HG03280 (cell line): ENCODE measurements around the gene OR51B4.
"Not testable (repeated sequence)": the region's sequence is repeated elsewhere in the genome, so short reads cannot be mapped to it uniquely, and the experiment has no call there.

Experiments
- ATAC-seq: cut with Tn5 transposase; IDR thresholded peaks from one replicate; pipeline ENCODE4 v1.9.1; 2021; ENCODE audit warnings: mild to moderate bottlenecking, moderate library complexity; ENCODE audit not compliant: unreplicated experiment

Gene OR51B4

DNA sequence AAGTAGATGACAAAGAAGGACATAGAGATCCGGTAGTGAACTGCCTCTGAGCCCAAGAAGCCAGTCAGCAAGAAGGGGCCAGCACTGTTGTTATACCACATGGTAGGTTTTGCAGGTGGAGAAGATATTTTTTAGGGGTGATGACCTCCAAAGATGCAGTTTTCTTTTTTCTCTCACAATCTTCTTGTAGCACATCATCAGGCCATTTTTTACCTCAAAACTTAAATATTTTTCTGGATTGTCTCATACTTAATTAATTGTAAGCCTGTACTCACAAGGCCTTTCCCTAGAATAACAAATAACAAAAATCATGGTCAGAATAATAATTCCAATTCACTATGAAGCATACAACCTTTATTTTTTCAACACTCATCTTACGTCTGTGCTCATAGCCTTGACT lies at the start of gene OR51B4:
OR51B4 (minus strand) TSS at position 101 of the 400 bp plus-strand sequence; CDS start at position 101, 0 bp downstream.
- ATAC-seq: no peak

- ATAC-seq: no peak
Observed at GRCh38 chr11:5351208-5351607, 49.5 kb upstream of the OR51B4 start, which contains the start of gene OR51B6. OR51B6 (plus strand) TSS chr11:5351508; CDS start chr11:5351508, 0 bp downstream.

DNA sequence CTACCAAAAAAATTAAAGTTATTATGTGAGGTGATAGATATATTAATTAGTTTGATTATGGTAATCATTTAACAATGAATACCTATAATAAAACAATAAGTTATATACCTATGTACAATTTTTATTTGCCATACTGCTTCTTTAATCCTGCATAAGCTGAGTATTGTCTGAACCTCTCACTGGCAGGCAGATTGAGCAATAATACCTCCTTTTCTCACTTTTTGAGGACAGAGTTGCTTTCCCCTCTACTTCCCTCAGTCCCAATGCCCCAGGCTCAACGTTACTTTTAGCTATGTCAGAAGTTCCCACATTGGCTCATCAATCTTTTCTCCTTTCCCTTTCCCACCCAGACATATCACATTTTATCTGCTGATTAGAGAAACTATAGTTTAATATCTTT lies 47.8 kb upstream of the OR51B4 start:
- no peak for ATAC-seq

DNA sequence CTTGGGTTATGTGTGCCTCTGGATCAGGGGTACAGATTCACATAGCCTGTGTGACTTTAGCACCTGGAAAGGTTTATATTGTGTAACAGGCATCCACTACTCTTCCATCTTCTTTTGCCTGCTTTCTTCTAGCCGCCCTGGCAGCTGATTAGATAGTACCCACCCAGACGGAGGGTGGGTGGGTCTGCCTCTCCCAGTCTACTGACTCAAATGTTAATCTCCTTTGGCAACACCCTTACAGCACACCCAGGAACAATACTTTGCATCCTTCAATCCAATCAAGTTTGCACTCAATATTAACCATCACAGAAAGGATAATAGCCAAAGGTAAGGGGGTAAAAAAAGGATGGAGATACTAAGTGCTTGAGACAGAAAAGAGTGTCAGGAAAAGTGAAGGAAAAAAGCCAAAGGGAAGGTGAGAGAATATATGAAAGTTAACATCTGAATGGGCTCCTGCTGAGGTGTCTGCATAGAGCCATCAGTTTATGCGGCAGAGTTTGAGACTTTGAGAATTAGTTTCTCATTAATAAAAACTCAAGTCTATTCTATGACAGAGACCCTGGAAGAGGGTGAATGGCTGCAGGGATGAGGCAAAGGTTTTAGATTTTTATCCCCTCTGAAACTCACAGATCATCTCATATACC lies 46.9 kb upstream of the OR51B4 start:
- no peak for ATAC-seq

DNA sequence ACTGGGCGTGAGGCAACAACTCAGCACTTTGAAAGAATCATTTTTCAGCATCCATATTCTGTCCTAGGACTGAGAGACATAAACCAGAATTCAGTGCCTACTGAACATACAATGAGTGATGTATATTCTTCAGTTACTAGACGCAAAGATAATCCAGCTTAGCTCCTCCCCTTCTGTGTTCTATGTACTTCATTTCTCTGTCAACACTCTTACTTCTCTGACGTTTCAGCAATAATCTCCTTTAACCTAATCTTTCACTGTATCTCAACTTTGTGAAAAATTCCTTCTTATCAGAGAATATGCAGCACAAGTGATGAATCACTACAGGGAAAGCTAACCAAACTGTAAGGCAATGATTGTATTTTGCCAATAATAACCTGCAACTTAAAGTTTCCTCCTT lies 44.1 kb upstream of the OR51B4 start:
- ATAC-seq: no peak

DNA sequence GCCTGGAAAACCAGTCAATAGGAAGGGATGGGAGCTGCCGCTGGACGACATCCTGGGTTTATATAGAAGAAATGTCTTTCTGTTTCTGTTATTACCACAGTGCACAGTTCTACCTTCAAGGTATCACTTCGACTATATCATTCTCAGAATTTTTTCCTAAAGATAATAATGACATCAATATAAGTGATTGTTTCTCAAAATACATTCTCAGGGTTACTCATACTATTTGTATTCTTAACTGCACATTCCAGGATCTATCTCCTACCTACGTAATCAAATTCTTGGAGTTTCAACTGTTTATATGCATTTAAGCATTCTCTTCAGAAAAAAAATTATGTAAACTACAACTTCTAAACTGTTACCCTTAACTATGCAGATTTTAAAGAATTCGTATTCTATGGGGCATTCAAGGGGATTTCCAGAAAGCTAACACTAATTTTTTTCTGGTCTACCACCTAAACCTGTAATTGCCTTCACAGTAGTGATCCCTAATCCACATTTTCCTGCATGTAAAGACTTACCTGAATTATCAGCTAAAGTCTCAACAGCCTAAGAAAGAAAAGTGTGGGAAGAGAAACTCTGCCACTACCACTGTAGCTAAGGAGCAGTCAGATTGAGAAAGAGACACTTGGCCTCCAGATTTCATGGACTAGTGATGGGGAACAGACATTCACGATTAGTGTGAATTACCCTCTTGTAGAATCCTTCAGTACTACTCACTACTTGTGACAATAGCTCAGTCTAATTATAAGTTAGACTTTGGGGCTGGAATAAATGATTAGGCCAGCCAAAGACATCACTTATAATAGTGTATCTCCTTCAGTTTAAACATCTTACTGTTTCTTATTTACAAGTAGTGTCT lies 42.0 kb upstream of the OR51B4 start, which contains the start of gene OR51B5:
OR51B5 (minus strand) TSS at position 51 of the 862 bp plus-strand sequence; CDS start at position 51, 0 bp downstream.
- no peak for ATAC-seq

- ATAC-seq: no peak
Observed at GRCh38 chr11:5339771-5340322, 38.1 kb upstream of the OR51B4 start.

DNA sequence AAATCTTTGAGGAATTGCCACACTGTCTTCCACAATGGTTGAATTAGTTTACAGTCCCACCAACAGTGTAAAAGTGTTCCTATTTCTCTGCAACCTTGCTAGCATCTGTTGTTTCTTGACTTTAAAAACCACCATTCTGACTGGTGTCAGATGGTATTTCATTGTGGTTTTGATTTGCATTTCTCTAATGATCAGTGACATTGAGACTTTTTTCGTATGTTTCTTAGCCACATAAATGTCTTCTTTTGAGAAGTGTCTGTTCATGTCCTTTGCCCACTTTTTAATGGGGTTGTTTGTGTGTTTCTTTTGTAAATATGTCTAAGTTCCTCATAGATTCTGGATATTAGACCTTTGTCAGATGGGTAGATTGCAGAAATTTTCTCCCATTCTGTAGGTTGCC lies 35.5 kb upstream of the OR51B4 start:
- ATAC-seq: not testable (repeated sequence)

DNA sequence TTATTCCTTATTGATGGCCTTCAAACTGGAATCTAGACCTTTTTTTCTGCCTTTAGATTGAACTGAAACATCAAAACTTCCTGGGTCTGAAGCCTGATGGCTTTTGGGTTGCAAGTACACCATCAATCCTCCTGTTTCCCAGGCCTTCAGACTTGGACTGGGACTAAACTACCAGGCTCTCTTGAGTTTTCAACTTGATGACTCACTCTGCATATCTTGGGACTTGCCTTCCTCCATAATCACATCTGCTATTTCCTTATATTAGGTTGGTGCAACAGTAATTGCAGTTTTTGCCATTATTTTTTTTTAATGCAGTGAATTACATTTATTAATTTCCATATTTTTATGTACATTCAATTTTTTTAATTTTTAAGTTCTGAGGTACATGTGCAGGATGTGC lies 34.6 kb upstream of the OR51B4 start:
- ATAC-seq: no peak

GRCh38 chr11:5335170-5335569 lies 33.4 kb upstream of the OR51B4 start:
- no peak for ATAC-seq

DNA sequence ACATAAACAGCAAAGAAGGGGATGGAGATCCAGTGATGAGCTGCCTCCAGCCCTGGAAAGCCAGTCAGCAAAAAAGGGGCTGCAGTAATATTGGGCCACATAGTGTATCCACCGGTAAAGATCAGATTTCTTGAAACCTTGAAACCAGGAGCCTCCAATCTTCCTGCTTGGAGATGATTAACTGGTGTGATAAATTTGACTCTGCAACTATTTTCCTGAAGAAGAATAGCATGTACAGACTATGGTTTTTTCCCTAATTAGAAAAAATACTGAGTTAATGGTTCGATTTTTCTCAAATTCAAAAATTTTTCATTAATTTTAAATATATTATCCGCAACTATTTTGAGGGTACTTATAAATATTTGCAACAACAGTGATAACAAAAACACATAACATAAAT lies 22.5 kb upstream of the OR51B4 start, which contains the start of gene OR51B2:
OR51B2 (minus strand) TSS at position 101 of the 400 bp plus-strand sequence; CDS start at position 101, 0 bp downstream.
- ATAC-seq: no peak

DNA sequence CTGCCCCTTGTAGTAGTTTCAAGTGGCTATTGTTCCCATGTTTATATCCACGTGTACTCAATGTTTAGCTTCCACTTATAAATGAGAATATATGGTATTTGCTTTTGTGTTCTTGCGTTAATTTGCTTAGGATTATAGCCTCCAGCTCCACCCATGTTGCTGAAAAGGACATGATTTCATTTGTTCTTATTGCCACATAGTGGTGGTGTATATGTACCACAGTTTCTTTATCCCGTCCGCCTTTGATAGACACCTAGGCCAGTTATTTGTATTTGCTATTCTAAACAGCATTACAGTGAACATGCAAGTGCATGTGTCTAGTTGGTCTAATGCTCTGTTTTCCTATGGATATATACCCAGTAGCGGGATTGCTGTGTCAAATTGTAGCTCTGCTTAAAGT lies 15.5 kb upstream of the OR51B4 start:
- no peak for ATAC-seq

DNA sequence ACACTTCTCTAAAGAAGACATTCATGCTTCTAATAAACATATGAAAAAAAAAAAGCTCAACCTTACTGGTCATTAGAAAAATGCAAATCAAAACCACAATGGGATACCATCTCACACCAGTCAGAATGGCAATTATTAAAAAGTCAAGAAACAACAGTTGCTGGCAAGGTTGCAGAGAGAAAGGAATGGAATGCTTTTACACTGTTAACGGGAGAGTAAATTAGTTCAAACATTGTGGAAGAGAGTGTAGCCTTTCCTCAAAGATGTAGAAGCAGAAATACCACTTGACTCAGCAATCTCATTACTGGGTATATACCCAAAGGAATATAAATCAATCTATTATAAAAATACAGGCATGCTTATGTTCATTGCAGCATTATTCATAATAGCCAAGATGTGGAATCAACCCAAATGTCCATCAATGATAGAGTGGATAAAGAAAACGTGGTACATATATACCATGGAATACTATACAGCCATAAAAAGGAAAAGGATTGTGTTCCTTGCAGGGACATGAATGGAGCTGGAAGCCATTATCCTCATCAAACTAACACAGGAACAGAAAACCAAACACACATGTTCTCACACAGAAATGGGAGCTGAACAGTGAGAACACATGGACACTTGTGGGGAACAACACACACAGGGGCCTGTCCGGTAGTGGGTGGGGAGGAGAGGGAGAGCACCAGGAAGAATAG lies 11.7 kb upstream of the OR51B4 start:
- ATAC-seq: not testable (repeated sequence)

DNA sequence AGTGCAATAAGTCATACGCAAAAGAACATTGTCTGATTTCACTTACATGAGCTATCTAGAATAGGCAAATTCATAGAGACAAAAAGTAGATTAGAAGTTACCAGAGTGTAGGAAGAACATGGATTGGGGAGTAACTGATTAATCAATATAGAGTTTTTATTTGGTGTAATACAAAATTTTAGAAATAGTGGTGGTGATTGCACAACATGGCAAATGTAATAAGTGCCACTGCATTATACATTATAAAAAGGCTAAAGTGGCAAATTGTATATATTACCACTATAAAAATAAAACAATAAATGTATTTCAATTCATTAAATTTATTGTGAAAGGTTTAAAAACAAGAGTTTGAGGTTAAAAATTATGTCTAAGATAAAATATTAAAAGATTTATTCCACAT lies 8.7 kb upstream of the OR51B4 start:
- ATAC-seq: no peak

- no peak for ATAC-seq
Observed at GRCh38 chr11:5307256-5308019, 5.7 kb upstream of the OR51B4 start.

GRCh38 chr11:5304046-5304445 lies 2.3 kb upstream of the OR51B4 start:
- ATAC-seq: no peak

GRCh38 chr11:5303626-5304025 lies 1.9 kb upstream of the OR51B4 start:
- ATAC-seq: no peak

GRCh38 chr11:5300251-5300650 lies 1.5 kb downstream of the OR51B4 start:
- ATAC-seq: no peak

- ATAC-seq: no peak
Observed at GRCh38 chr11:5298451-5298850, 3.3 kb downstream of the OR51B4 start.

- no peak for ATAC-seq
Observed at GRCh38 chr11:5297721-5298323, 3.9 kb downstream of the OR51B4 start.
